ENCODE results near the gene OR1F1. TPM values are rescaled to one million over a fixed set of nuclear protein-coding genes. Genes with fewer than 3 reads are reported as not detected.

Gene OR1F1
- total and polyA plus RNA-seq, 9 of the 15 experiments (the other 6 are each of a cell fraction or from before 2014, with no cell fraction given): 0.15 to 0.61 (median 0.35) TPM; not detected in 3

DNA sequence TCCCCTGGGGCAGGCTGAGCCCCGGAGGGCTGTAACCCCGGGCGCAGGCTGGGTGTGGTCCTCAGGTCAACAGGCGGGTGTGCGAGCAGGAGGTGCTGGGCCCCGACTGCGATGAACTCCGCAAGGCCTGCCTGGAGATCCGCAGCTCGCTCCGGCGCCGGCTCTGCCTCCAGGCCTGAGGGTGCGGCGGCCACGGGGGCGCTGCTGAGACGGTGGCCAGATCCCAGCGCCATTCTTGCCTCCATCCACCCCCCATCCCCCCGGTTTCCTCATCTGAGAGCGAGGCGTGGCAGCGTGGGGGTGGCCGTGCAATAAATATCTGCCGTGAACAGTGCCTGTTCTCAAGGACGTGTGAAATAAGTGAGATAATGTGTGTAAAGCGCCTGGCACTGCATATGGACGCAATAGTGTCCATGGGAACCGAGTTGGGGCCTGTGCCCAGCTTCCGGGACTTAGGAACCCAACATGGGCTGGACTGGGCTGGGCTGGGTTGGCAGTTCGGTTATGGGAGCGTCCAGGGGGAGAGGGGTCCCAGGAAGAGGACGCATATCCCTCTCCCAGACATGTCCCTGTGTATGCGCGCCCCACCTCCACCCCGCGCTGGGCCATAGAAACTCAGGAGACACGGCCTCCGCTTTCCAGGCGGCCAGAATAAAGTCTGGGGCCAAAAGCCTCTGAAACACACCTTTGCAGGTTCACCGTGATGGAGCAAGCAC is 38.2 kb upstream of the OR1F1 start (continued):
- TF ChIP-seq MGA (IDR thresholded peaks at IDR 0.05): peak; percentile 69; the same call in 1 of the 2 replicates
- TF ChIP-seq, protein P1, sequence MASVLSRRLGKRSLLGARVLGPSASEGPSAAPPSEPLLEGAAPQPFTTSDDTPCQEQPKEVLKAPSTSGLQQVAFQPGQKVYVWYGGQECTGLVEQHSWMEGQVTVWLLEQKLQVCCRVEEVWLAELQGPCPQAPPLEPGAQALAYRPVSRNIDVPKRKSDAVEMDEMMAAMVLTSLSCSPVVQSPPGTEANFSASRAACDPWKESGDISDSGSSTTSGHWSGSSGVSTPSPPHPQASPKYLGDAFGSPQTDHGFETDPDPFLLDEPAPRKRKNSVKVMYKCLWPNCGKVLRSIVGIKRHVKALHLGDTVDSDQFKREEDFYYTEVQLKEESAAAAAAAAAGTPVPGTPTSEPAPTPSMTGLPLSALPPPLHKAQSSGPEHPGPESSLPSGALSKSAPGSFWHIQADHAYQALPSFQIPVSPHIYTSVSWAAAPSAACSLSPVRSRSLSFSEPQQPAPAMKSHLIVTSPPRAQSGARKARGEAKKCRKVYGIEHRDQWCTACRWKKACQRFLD (CRISPR knock-in tag; IDR thresholded peaks at IDR 0.05): peak; percentile 68; the same call in 1 of the 2 replicates
- TF ChIP-seq ZNF134 (CRISPR knock-in tag; conservative IDR thresholded peaks at IDR 0.05): no peak
- TF ChIP-seq TAL1 (IDR thresholded peaks at IDR 0.05): peak; percentile 37
- TF ChIP-seq, protein P2, sequence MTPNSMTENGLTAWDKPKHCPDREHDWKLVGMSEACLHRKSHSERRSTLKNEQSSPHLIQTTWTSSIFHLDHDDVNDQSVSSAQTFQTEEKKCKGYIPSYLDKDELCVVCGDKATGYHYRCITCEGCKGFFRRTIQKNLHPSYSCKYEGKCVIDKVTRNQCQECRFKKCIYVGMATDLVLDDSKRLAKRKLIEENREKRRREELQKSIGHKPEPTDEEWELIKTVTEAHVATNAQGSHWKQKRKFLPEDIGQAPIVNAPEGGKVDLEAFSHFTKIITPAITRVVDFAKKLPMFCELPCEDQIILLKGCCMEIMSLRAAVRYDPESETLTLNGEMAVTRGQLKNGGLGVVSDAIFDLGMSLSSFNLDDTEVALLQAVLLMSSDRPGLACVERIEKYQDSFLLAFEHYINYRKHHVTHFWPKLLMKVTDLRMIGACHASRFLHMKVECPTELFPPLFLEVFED (CRISPR knock-in tag; conservative IDR thresholded peaks at IDR 0.05): no peak
- TF ChIP-seq MTA3 (IDR thresholded peaks at IDR 0.05; ENCODE audit: borderline replicate concordance): peak; percentile 56; the same call in 1 of the 2 replicates
- peak; percentile 37; the same call in 1 of the 2 replicates for TF ChIP-seq LCOR (CRISPR knock-in tag; IDR thresholded peaks at IDR 0.05)
- TF ChIP-seq CBFA2T3 (IDR thresholded peaks at IDR 0.05): peak; percentile 67
- no peak for TF ChIP-seq ZNF354B (CRISPR knock-in tag; IDR thresholded peaks at IDR 0.05)
- peak; percentile 89 for TF ChIP-seq KDM2B (CRISPR knock-in tag; IDR thresholded peaks at IDR 0.05)
- TF ChIP-seq HDAC6 (IDR thresholded peaks at IDR 0.05; ENCODE audit: low read depth, low read length): no peak
- TF ChIP-seq, protein P3, sequence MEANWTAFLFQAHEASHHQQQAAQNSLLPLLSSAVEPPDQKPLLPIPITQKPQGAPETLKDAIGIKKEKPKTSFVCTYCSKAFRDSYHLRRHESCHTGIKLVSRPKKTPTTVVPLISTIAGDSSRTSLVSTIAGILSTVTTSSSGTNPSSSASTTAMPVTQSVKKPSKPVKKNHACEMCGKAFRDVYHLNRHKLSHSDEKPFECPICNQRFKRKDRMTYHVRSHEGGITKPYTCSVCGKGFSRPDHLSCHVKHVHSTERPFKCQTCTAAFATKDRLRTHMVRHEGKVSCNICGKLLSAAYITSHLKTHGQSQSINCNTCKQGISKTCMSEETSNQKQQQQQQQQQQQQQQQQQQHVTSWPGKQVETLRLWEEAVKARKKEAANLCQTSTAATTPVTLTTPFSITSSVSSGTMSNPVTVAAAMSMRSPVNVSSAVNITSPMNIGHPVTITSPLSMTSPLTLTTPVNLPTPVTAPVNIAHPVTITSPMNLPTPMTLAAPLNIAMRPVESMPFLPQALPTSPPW (CRISPR knock-in tag; IDR thresholded peaks at IDR 0.05): peak; percentile 59
